SK-N-SH (cell line): Measurements from ENCODE around the gene PIKFYVE. TPM values are rescaled to one million over a fixed set of nuclear protein-coding genes. Genes with fewer than 3 reads are reported as not detected.

Experiments used
- CTCF ChIA-PET: fragments of 300-600, 350-600 bp; formaldehyde crosslinking; extraction: SDS; loops from one replicate; lab custom pipeline; 2021; lab: Yijun Ruan, JAX
- POLR2A ChIA-PET: fragments of 350-600 bp; sonication (Branson Sonifier 250); formaldehyde crosslinking; extraction: SDS; loops from one replicate; lab custom pipeline; 2020; ENCODE audit warnings: antibody characterized with exemption, inconsistent platforms; lab: Yijun Ruan, JAX
- DNase-seq: peaks from one replicate; pipeline ENCODE4 v3.0.0; 2012
- H2AFZ ChIP-seq: fragments of 200-600 bp; sonication (generic); 2 replicates; pipeline ENCODE4 v1.8.1; 2016; ENCODE audit warnings: antibody characterized with exemption, mild to moderate bottlenecking, low read depth
- H3F3A ChIP-seq: fragments of 200-600 bp; sonication (generic); replicated peaks from 2 replicates; pipeline ENCODE3; 2016; ENCODE audit warnings: antibody characterized with exemption, mild to moderate bottlenecking; ENCODE audit not compliant: insufficient read depth
- H3K27ac ChIP-seq, 2 experiments: fragments of 200-500 bp in 1 of 2; fragments of 200-600 bp in 1 of 2; sonication (Bioruptor generic) in 1 of 2; sonication (generic), shearing (Covaris generic) in 1 of 2; 2 replicates each; pipeline versions ENCODE4 v1.5.1 to v1.6.1; 2014 to 2016; ENCODE audit warnings: low read depth in 2 of 2, inconsistent platforms in 1 of 2, low read length in 1 of 2, mild to moderate bottlenecking in 1 of 2, mixed read lengths in 1 of 2
- H3K27me3 ChIP-seq: fragments of 200-600 bp; sonication (generic), shearing (Covaris generic); 2 replicates; pipeline ENCODE4 v1.6.1; 2016; ENCODE audit warnings: mixed run types; ENCODE audit not compliant: insufficient read depth
- H3K36me3 ChIP-seq, 2 experiments: fragments of 200-500 bp in 1 of 2; fragments of 200-600 bp in 1 of 2; sonication (Bioruptor generic) in 1 of 2; sonication (generic) in 1 of 2; replicated peaks in 1 of 2; 2 replicates each; pipeline versions ENCODE3 to v1.5.1; 2014 to 2016; ENCODE audit warnings: low read length in 1 of 2, mild to moderate bottlenecking in 1 of 2; ENCODE audit not compliant: insufficient read depth in 2 of 2, control insufficient read depth in 1 of 2
- H3K4me1 ChIP-seq, 2 experiments: fragments of 200-500 bp in 1 of 2; fragments of 200-600 bp in 1 of 2; sonication (Bioruptor generic) in 1 of 2; sonication (generic), shearing (Covaris generic) in 1 of 2; 2 replicates each; pipeline versions ENCODE4 v1.5.1 to v1.6.1; 2014 to 2016; ENCODE audit warnings: low read depth in 1 of 2, low read length in 1 of 2, mixed run types in 1 of 2; ENCODE audit not compliant: insufficient read depth in 2 of 2, control insufficient read depth in 1 of 2
- H3K4me2 ChIP-seq: fragments of 200-600 bp; sonication (generic), shearing (Covaris generic); 2 replicates; pipeline ENCODE4 v1.6.1; 2017; ENCODE audit warnings: mixed run types
- H3K4me3 ChIP-seq, 2 experiments: fragments of 200-500 bp in 1 of 2; fragments of 200-600 bp in 1 of 2; sonication (Bioruptor generic) in 1 of 2; sonication (generic), shearing (Covaris generic) in 1 of 2; 2 replicates each; pipeline versions ENCODE4 v1.5.1 to v1.8.1; 2014 to 2016; ENCODE audit warnings: low read depth in 2 of 2, inconsistent platforms in 1 of 2, low read length in 1 of 2, mild to moderate bottlenecking in 1 of 2, mixed read lengths in 1 of 2, moderate library complexity in 1 of 2
- H3K79me2 ChIP-seq: fragments of 200-600 bp; sonication (generic); 2 replicates; pipeline ENCODE4 v1.8.1; 2017; ENCODE audit warnings: mild to moderate bottlenecking; ENCODE audit not compliant: insufficient read depth
- H3K9ac ChIP-seq: fragments of 200-600 bp; sonication (generic); 2 replicates; pipeline ENCODE4 v1.6.1; 2017; ENCODE audit warnings: mixed run types
- H3K9me2 ChIP-seq: fragments of 200-600 bp; sonication (generic); 2 replicates; pipeline ENCODE4 v1.6.1; 2017; ENCODE audit warnings: mixed run types
- H3K9me3 ChIP-seq: fragments of 200-600 bp; sonication (generic); 2 replicates; pipeline ENCODE4 v1.6.1; 2017; ENCODE audit warnings: mixed run types, mild to moderate bottlenecking, moderate library complexity
- H4K20me1 ChIP-seq: fragments of 200-600 bp; sonication (generic); 2 replicates; pipeline ENCODE4 v1.6.1; 2017; ENCODE audit warnings: mild to moderate bottlenecking, mixed run types; ENCODE audit not compliant: insufficient read depth
- CHD2 ChIP-seq: fragments of 150-350 bp; IDR thresholded peaks from 2 replicates; pipeline ENCODE4 v1.6.1; 2018; ENCODE audit warnings: low read length; ENCODE audit not compliant: partially characterized antibody
- ELF1 ChIP-seq: IDR thresholded peaks from 2 replicates; pipeline ENCODE4 v1.4.0; 2012
- EP300 ChIP-seq, 2 experiments: IDR thresholded peaks; 2 replicates each; pipeline versions ENCODE4 v1.4.0 to v1.6.1; 2012; ENCODE audit warnings: borderline replicate concordance in 1 of 2, low read depth in 1 of 2, low read length in 1 of 2
- FOXJ3 ChIP-seq: sonication (generic); formaldehyde crosslinking; IDR thresholded peaks from 2 replicates; pipeline ENCODE4 v1.5.1; 2020; ENCODE audit warnings: mild to moderate bottlenecking, missing genetic modification reagents
- FOXM1 ChIP-seq: IDR thresholded peaks from 2 replicates; pipeline ENCODE4 v1.4.0; 2012; ENCODE audit warnings: low read depth, mild to moderate bottlenecking
- GABPA ChIP-seq: IDR thresholded peaks from 2 replicates; pipeline ENCODE4 v1.4.0; 2012; ENCODE audit warnings: low read depth, mild to moderate bottlenecking
- GATA2 ChIP-seq: sonication (generic); formaldehyde crosslinking; IDR thresholded peaks from 2 replicates; pipeline ENCODE4 v1.5.0; 2020; ENCODE audit warnings: mild to moderate bottlenecking, missing genetic modification reagents
- JUND ChIP-seq: IDR thresholded peaks from 2 replicates; pipeline ENCODE4 v1.4.0; 2012
- NFIC ChIP-seq: IDR thresholded peaks from 2 replicates; pipeline ENCODE4 v1.4.0; 2012; ENCODE audit warnings: borderline replicate concordance
- NRF1 ChIP-seq: IDR thresholded peaks from 2 replicates; pipeline ENCODE4 v1.6.1; 2012; ENCODE audit warnings: low read depth, mild to moderate bottlenecking, low read length
- POLR2AphosphoS5 ChIP-seq: IDR thresholded peaks from 2 replicates; pipeline ENCODE4 v1.6.1; 2012; ENCODE audit warnings: low read depth, low read length
- RAD21 ChIP-seq: IDR thresholded peaks from 2 replicates; pipeline ENCODE4 v1.6.1; 2012; ENCODE audit warnings: mild to moderate bottlenecking, low read length
- RCOR1 ChIP-seq: fragments of 150-350 bp; IDR thresholded peaks from 2 replicates; pipeline ENCODE4 v1.6.1; 2017; ENCODE audit warnings: antibody characterized with exemption, low read length
- RXRA ChIP-seq: IDR thresholded peaks from 2 replicates; pipeline ENCODE4 v1.4.0; 2012; ENCODE audit warnings: low read depth, mild to moderate bottlenecking, borderline replicate concordance
- SMC3 ChIP-seq: IDR thresholded peaks from 2 replicates; pipeline ENCODE4 v1.6.1; 2012; ENCODE audit warnings: low read depth, low read length, improper control_type of control experiment
- TCF12 ChIP-seq: IDR thresholded peaks from 2 replicates; pipeline ENCODE4 v1.4.0; 2012
- TEAD4 ChIP-seq: IDR thresholded peaks from 2 replicates; pipeline ENCODE4 v1.4.0; 2012; ENCODE audit warnings: mild to moderate bottlenecking, borderline replicate concordance; ENCODE audit not compliant: insufficient read depth
- USF1 ChIP-seq: IDR thresholded peaks from 2 replicates; pipeline ENCODE4 v1.4.0; 2012; ENCODE audit warnings: low read depth, borderline replicate concordance
- USF2 ChIP-seq: fragments of 150-350 bp; IDR thresholded peaks from 2 replicates; pipeline ENCODE4 v1.6.1; 2017; ENCODE audit warnings: antibody characterized with exemption, low read length, low read depth, borderline replicate concordance
- ZBTB33 ChIP-seq: IDR thresholded peaks from 2 replicates; pipeline ENCODE4 v1.4.0; 2012; ENCODE audit warnings: low read depth, borderline replicate concordance
- WGBS: methylation state at CpG from one replicate; pipeline ENCODE4 v1.1.6; 2017; ENCODE audit warnings: low lambda C conversion rate; 5-methylcytosine and 5-hydroxymethylcytosine counted together
- polyA plus RNA-seq, 3 experiments: library from polyadenylated mRNA; depleted of rRNA; stranded (reverse); fragments of >200 nt; gene quantifications; 2 replicates each; pipeline ENCODE4 v1.2.3, GENCODE V29; 2012
- TF ChIP-seq, protein P1 (sequence below): IDR thresholded peaks from 2 replicates; pipeline ENCODE4 v1.4.0; 2012; ENCODE audit warnings: low read depth
- TF ChIP-seq, protein P2 (sequence below): fragments of 200-600 bp; sonication (generic); IDR thresholded peaks from 2 replicates; pipeline ENCODE4 v1.6.1; 2017; ENCODE audit warnings: antibody characterized with exemption, mild to moderate bottlenecking, moderate library complexity

The PIKFYVE gene, protein sequence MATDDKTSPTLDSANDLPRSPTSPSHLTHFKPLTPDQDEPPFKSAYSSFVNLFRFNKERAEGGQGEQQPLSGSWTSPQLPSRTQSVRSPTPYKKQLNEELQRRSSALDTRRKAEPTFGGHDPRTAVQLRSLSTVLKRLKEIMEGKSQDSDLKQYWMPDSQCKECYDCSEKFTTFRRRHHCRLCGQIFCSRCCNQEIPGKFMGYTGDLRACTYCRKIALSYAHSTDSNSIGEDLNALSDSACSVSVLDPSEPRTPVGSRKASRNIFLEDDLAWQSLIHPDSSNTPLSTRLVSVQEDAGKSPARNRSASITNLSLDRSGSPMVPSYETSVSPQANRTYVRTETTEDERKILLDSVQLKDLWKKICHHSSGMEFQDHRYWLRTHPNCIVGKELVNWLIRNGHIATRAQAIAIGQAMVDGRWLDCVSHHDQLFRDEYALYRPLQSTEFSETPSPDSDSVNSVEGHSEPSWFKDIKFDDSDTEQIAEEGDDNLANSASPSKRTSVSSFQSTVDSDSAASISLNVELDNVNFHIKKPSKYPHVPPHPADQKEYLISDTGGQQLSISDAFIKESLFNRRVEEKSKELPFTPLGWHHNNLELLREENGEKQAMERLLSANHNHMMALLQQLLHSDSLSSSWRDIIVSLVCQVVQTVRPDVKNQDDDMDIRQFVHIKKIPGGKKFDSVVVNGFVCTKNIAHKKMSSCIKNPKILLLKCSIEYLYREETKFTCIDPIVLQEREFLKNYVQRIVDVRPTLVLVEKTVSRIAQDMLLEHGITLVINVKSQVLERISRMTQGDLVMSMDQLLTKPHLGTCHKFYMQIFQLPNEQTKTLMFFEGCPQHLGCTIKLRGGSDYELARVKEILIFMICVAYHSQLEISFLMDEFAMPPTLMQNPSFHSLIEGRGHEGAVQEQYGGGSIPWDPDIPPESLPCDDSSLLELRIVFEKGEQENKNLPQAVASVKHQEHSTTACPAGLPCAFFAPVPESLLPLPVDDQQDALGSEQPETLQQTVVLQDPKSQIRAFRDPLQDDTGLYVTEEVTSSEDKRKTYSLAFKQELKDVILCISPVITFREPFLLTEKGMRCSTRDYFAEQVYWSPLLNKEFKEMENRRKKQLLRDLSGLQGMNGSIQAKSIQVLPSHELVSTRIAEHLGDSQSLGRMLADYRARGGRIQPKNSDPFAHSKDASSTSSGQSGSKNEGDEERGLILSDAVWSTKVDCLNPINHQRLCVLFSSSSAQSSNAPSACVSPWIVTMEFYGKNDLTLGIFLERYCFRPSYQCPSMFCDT (N-terminal part only)
- polyA plus RNA-seq (2012; rRNA removed), result 7.0 and 10.2 TPM in 2 replicates
- 9.6 and 10.2 TPM in 2 replicates for polyA plus RNA-seq (2012; cell fraction: cytosol; rRNA removed)
- 8.0 and 18.1 TPM in 2 replicates for polyA plus RNA-seq (2012; cell fraction: nucleus; rRNA removed)

DNA sequence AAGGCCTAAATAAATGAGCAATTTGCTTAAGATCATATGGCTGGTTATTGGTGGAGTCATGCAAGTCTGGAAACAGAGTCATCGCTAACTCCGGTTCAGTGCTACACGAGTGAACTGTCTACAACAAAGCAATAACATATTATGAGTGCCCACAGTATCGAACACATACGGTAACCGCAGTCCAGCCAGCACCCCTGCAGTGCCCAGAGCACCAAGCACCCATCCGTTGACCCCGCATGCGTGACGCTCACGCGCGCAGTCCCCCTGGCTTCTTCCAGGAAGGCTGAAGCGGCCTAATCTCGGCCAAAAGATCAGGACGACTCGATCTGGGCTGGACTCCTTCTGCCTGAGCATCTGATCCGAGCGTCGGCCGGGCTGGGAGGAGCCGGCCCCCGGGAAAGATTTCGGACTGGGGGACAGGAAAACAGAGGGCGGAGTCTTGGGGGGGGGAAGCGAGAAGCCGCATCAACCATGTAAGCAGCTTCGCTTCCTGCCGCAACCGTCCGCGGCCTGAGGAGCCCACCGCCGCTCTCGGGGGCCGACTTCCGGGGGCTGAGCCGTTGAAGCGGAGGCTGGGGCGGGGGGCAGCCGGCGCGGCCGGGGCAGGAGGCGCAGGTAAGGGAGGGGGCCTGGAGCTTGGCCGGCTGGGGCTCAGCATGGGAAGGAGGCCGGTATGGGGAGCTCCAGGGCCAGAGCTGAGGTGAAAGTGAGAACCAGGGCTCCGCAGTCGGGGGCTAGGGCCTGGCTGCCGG lies at the start of gene PIKFYVE:
Gene PIKFYVE (plus strand): TSS at position 455 of the 752 bp plus-strand sequence. CDS start 5,265 bp downstream, outside the sequence.
- Histone ChIP-seq H3K9me3 (0 out of 2 replicates have a peak, but pooled peaks cover 3% of the 10 kb centered on the region), H4K20me1 (peaks cover 15% of the 10 kb centered on the region; the same call in 1 of the 2 replicates), H2AFZ (peak within 1 kb of the TSS; percentile 96), H3K4me3 (peak within 1 kb of the TSS; percentile 84 to 85), H3K9ac (peak within 1 kb of the TSS; percentile 87), H3F3A (peaks cover 21% of the 10 kb centered on the region), H3K4me1 (peaks cover 5 to 12% of the 10 kb centered on the region in 2 experiments; a peak in 2 of 4 replicates), H3K79me2 (peaks cover 49% of the 10 kb centered on the region), H3K4me2 (peak within 1 kb of the TSS; percentile 73), H3K27ac (peak within 1 kb of the TSS; percentile 90 to 96), H3K27me3 (no peaks in the 10 kb centered on the region), H3K36me3 (peaks cover 0 to 6% of the 10 kb centered on the region in 2 experiments), H3K9me2 (no peaks in the 10 kb centered on the region)
- POLR2A ChIA-PET, result interaction anchor here (1.2 to 2.5 kb wide), 4 partner anchors 11 to 1065 kb away, joined by 3 to 28 read pairs (median 4); partner anchors contain the start of gene IDH1
- CTCF ChIA-PET, result interaction anchor here (1.2 to 2.9 kb wide), 3 partner anchors 11 to 164 kb away, joined by 3 to 22 read pairs (median 6); partner anchors contain the start of gene IDH1
- 2% methylated on average over 18 of the region's 50 CpGs for WGBS
- peak; percentile 96 for DNase-seq
- TF ChIP-seq FOXM1, result no peak
- peak; percentile 90 for TF ChIP-seq USF1
- peak; percentile 51; the same call in 1 of the 2 replicates for TF ChIP-seq POLR2AphosphoS5
- no peak for TF ChIP-seq JUND
- no peak for TF ChIP-seq SMC3
- peak; percentile 69; the same call in 1 of the 2 replicates for TF ChIP-seq RXRA
- TF ChIP-seq FOXJ3 (CRISPR knock-in tag), result no peak
- 0 out of 2 replicates have a peak, but pooled peaks have one; percentile 52 for TF ChIP-seq USF2
- peak; percentile 77 for TF ChIP-seq ELF1
- TF ChIP-seq ZBTB33, result no peak
- TF ChIP-seq NFIC, result peak; percentile 40; the same call in 1 of the 2 replicates
- TF ChIP-seq TEAD4, result no peak
- peak; percentile 78 for TF ChIP-seq CHD2
- no peak; the same call in 1 of the 2 replicates for TF ChIP-seq TCF12
- peak; percentile 63 for TF ChIP-seq GABPA
- TF ChIP-seq, protein P1, sequence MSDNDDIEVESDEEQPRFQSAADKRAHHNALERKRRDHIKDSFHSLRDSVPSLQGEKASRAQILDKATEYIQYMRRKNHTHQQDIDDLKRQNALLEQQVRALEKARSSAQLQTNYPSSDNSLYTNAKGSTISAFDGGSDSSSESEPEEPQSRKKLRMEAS, result peak; percentile 88; the same call in 1 of the 2 replicates
- no peak for TF ChIP-seq RAD21
- TF ChIP-seq, protein P2, sequence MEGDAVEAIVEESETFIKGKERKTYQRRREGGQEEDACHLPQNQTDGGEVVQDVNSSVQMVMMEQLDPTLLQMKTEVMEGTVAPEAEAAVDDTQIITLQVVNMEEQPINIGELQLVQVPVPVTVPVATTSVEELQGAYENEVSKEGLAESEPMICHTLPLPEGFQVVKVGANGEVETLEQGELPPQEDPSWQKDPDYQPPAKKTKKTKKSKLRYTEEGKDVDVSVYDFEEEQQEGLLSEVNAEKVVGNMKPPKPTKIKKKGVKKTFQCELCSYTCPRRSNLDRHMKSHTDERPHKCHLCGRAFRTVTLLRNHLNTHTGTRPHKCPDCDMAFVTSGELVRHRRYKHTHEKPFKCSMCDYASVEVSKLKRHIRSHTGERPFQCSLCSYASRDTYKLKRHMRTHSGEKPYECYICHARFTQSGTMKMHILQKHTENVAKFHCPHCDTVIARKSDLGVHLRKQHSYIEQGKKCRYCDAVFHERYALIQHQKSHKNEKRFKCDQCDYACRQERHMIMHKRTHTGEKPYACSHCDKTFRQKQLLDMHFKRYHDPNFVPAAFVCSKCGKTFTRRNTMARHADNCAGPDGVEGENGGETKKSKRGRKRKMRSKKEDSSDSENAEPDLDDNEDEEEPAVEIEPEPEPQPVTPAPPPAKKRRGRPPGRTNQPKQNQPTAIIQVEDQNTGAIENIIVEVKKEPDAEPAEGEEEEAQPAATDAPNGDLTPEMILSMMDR, result no peak
- TF ChIP-seq GATA2, result peak; percentile 98
- TF ChIP-seq EP300 (IDR thresholded peaks at IDR 0.05; ENCODE audit: borderline replicate concordance in 1 of 2, low read depth in 1 of 2, low read length in 1 of 2), result peak in 1 of 2 experiments; percentile 38; a peak in 2 of 4 replicates
- peak; percentile 77 for TF ChIP-seq RCOR1
- peak; percentile 79 for TF ChIP-seq NRF1
